ENCODE results near the gene S100A2. TPM values are rescaled to one million over a fixed set of nuclear protein-coding genes. Genes with fewer than 3 reads are reported as not detected.

S100A2 gene
- not detected for total RNA-seq
- long read RNA-seq = 0 reads

DNA sequence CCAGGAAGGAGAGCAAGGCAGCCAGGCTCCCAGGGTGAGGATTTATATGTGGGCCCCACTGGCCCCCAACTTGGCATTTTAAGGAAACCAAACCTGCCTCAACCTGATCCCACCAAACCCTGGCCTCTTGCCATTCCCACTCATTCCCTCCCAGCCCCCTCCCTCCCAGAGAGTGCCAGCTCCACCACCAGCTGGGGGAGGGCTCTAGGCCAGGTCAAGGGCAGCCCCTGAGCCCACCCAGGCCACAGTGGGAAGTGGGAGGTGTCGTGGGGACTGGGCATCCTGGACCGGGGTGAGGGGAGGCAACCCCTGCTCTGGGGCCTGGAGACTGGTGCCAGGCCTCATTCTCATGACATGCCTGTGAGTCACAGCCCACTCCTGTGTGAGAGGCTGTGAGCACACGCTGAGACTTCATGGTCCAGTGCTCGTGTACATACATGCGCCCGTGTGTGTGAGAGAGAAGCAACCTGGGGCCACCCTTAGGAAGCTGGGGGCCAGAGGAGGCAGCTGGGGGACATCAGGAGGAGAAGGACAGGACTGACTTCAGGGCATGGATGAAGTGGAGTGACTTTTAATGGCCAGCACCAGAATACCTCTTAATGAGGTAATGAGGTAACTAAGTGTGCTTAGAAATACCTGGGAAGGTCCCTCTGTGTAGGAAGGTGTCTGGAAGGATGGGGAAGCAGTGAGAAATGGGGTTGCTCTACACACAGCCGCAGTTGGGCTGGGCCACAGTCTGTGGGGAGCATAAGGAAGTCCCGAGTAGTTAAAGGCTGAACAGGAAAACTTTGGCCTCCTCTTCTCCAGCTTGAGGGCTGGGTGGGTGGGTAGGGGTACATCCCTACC, at the start of gene S100A2:
Gene S100A2 (minus strand): TSS at position 316 of the 846 bp plus-strand sequence. CDS start 1,967 bp downstream, outside the sequence.
- Histone ChIP-seq H3K27ac (peak within 1 kb of the TSS; percentile 44 to 57 (median 51)), H3K27me3 (no peaks in the 10 kb centered on the region), H3K4me3 (no peak within 1 kb of the TSS), H3K9me3 (no peaks in the 10 kb centered on the region), H3K36me3 (no peaks in the 10 kb centered on the region), H3K4me1 (peaks cover 0 to 7% (median 0%) of the 10 kb centered on the region in 4 donors)
- intact Hi-C loops (cut with DNase I) = loop anchor here (5.0 to 10.0 kb wide), 2 partner anchors 51 to 53 kb away; no protein-coding TSS in a partner anchor
- 59% methylated on average over 6 of the region's 8 CpGs for WGBS (ENCODE audit: insufficient coverage, low coverage, low lambda C conversion rate, missing lambda C conversion rate)
- peak in 1 of 3 donors; percentile 43 for DNase-seq
- TF ChIP-seq, protein P1, sequence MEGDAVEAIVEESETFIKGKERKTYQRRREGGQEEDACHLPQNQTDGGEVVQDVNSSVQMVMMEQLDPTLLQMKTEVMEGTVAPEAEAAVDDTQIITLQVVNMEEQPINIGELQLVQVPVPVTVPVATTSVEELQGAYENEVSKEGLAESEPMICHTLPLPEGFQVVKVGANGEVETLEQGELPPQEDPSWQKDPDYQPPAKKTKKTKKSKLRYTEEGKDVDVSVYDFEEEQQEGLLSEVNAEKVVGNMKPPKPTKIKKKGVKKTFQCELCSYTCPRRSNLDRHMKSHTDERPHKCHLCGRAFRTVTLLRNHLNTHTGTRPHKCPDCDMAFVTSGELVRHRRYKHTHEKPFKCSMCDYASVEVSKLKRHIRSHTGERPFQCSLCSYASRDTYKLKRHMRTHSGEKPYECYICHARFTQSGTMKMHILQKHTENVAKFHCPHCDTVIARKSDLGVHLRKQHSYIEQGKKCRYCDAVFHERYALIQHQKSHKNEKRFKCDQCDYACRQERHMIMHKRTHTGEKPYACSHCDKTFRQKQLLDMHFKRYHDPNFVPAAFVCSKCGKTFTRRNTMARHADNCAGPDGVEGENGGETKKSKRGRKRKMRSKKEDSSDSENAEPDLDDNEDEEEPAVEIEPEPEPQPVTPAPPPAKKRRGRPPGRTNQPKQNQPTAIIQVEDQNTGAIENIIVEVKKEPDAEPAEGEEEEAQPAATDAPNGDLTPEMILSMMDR (IDR thresholded peaks at IDR 0.05) = no peak
- TF ChIP-seq POLR2A (IDR thresholded peaks at IDR 0.05) = no peak
- ATAC-seq = peak; percentile 7 to 27 (median 16)

DNA sequence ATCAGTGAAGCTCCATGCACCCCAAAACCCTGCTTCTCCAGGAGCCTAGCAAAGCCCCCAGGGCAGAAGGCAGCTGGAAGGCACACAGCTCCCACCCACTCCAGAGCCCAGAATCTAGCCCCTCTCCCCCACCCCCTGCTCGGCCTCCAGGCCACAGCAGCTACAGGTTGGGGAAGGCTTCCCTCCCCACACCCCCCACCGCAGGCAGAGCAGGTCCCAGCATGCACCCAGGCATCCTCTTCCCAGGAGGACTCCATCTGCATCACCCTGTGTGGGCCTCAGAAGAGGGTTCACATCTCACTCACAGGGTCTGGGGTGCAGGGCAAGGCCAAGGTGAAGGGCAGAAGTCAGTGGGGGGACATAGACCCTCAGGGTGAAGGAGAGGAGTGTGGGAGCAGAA, 49.8 kb upstream of the S100A2 start:
- intact Hi-C loops (cut with DNase I) = no loop called here
- WGBS (ENCODE audit: insufficient coverage, low coverage, low lambda C conversion rate, missing lambda C conversion rate) = no CpG with 5 or more reads among the region's 2 CpGs
- Histone ChIP-seq H3K4me3 (no peak overlapping the region), H3K36me3 (no peaks in the 10 kb centered on the region), H3K27me3 (no peaks in the 10 kb centered on the region), H3K4me1 (peaks cover 0 to 31% (median 14%) of the 10 kb centered on the region in 4 donors), H3K9me3 (no peaks in the 10 kb centered on the region), H3K27ac (no peak overlapping the region)
- DNase-seq = peak in 1 of 3 donors; percentile 48
- TF ChIP-seq, protein P1 (IDR thresholded peaks at IDR 0.05) = no peak
- no peak for TF ChIP-seq POLR2A (IDR thresholded peaks at IDR 0.05)
- no peak for ATAC-seq

DNA sequence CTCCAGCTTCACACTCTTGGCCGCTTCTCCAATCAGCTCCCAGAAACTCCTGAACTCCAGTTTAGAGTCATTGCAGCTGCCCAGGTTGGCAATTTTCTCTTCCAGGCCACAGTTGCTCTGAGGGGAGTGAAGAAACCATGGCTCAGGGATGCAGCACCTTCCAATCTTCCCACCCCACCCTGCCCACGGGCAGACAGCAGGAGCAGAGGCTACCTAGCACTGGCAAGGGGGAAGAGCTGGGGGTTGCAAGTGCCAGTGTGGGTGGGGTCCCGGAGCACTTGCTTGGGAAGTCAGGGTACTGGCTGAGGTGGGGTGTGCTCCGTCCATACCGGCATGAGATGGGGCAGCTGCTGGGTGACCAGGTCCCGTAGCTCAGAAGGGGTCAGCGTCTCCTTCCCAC, 49.3 kb upstream of the S100A2 start:
- DNase-seq (peak in 1 of 3 donors; percentile 29), ATAC-seq (no peak)
- Histone ChIP-seq H3K4me3 (no peak overlapping the region), H3K27ac (no peak overlapping the region), H3K4me1 (peaks cover 0 to 36% (median 16%) of the 10 kb centered on the region in 4 donors), H3K36me3 (no peaks in the 10 kb centered on the region), H3K9me3 (no peaks in the 10 kb centered on the region), H3K27me3 (no peaks in the 10 kb centered on the region)
- 60% methylated on average over 1 of the region's 7 CpGs for WGBS (ENCODE audit: insufficient coverage, low coverage, low lambda C conversion rate, missing lambda C conversion rate)
- intact Hi-C loops (cut with DNase I) = no loop called here
- TF ChIP-seq, protein P1 (IDR thresholded peaks at IDR 0.05) = no peak
- TF ChIP-seq POLR2A (IDR thresholded peaks at IDR 0.05) = no peak

DNA sequence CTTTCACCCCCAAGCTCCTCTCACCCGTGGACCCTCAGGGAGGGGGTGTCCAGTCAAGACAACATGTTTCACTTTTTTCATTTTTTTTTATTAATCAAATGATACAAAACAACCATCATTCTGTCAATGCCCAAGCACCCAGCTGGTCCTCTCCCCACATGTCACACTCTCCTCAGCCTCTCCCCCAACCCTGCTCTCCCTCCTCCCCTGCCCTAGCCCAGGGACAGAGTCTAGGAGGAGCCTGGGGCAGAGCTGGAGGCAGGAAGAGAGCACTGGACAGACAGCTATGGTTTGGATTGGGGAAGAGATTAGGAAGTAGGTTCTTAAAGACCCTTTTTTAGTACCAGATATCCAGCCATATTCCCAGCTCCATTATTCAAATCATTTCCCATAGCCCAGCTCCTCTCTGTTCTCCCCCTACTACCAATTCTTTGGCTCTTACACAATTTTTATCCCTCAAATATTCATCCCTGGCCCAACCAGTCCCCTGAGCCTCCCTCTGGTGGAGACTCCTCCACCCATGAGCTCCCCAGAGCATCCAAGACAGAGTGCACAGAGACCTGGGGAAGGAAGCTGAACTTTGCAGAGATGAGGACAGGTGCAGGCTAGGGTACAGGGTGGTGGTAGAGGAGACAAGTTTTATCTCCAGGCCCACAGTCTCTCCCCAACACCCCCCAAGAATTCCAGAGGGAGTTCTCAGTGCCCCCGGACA, 48.7 kb upstream of the S100A2 start:
- intact Hi-C loops (cut with DNase I) = no loop called here
- no peak overlapping the region for H3K27ac ChIP-seq
- no peak overlapping the region for H3K4me3 ChIP-seq
- ATAC-seq (no peak), DNase-seq (peak in 1 of 3 donors; percentile 4)
- H3K4me1 ChIP-seq = peaks cover 0 to 41% (median 19%) of the 10 kb centered on the region in 4 donors
- TF ChIP-seq, protein P1 (IDR thresholded peaks at IDR 0.05) = no peak
- TF ChIP-seq POLR2A (IDR thresholded peaks at IDR 0.05) = no peak
- no peaks in the 10 kb centered on the region for H3K27me3 ChIP-seq
- no peaks in the 10 kb centered on the region for H3K9me3 ChIP-seq
- H3K36me3 ChIP-seq = no peaks in the 10 kb centered on the region
- 71% methylated on average over 1 of the region's 2 CpGs for WGBS (ENCODE audit: insufficient coverage, low coverage, low lambda C conversion rate, missing lambda C conversion rate)

Data from right lobe of liver (tissue), 6 donors.